Measurements from ENCODE around the gene CHRM1. TPM values are rescaled to one million over a fixed set of nuclear protein-coding genes. Genes with fewer than 3 reads are reported as not detected.

Gene CHRM1
- total and polyA plus RNA-seq, 4 donors, result 0.38 to 1.5 (median 1.2) TPM

- WGBS, 2 donors, result 38 to 49% methylated on average over 13 of the region's 13 CpGs
- Histone ChIP-seq H3K27ac (ENCODE audit: low read depth in 1 of 2, low read length in 1 of 2) (no peak overlapping the region), H3K36me3 (ENCODE audit: control insufficient read depth in 4 of 4, insufficient read depth in 4 of 4, low read length in 4 of 4) (no peaks in the 10 kb centered on the region), H3K4me3 (no peak overlapping the region), H3K9ac (ENCODE audit: insufficient read depth in 1 of 2, low read length in 2 of 2) (no peak overlapping the region), H3K9me3 (ENCODE audit: control insufficient read depth in 4 of 4, insufficient read depth in 3 of 4, low read length in 3 of 4) (no peaks in the 10 kb centered on the region), H3K27me3 (ENCODE audit: control insufficient read depth in 3 of 3, insufficient read depth in 3 of 3, low read length in 2 of 3) (peaks cover 0 to 56% (median 41%) of the 10 kb centered on the region in 3 donors), H3K4me1 (ENCODE audit: control insufficient read depth in 5 of 5, insufficient read depth in 5 of 5, low read length in 5 of 5) (peaks cover 0 to 28% (median 16%) of the 10 kb centered on the region in 5 donors)
- no peak for TF ChIP-seq CTCF (IDR thresholded peaks at IDR 0.05; ENCODE audit: control extremely low read depth, extremely low read depth)
- no peak for ATAC-seq (ENCODE audit: insufficient read depth, low FRiP score)
- DNase-seq, result no peak
Observed at GRCh38 chr11:62928011-62928410, 6.8 kb upstream of the CHRM1 start.

GRCh38 chr11:62926680-62927455 lies 5.7 kb upstream of the CHRM1 start:
- TF ChIP-seq CTCF (IDR thresholded peaks at IDR 0.05; ENCODE audit: control extremely low read depth, extremely low read depth), result no peak
- no peak for DNase-seq
- no peak overlapping the region for H3K4me3 ChIP-seq
- H3K27me3 ChIP-seq (ENCODE audit: control insufficient read depth in 3 of 3, insufficient read depth in 3 of 3, low read length in 2 of 3), result peaks cover 0 to 67% (median 52%) of the 10 kb centered on the region in 3 donors
- 18 to 29% methylated on average over 50 to 53 of the region's 53 CpGs for WGBS, 2 donors
- no peaks in the 10 kb centered on the region for H3K36me3 ChIP-seq (ENCODE audit: control insufficient read depth in 4 of 4, insufficient read depth in 4 of 4, low read length in 4 of 4)
- ATAC-seq (ENCODE audit: insufficient read depth, low FRiP score), result no peak
- H3K9ac ChIP-seq (ENCODE audit: insufficient read depth in 1 of 2, low read length in 2 of 2), result no peak overlapping the region
- H3K4me1 ChIP-seq (ENCODE audit: control insufficient read depth in 5 of 5, insufficient read depth in 5 of 5, low read length in 5 of 5), result peaks cover 0 to 28% (median 22%) of the 10 kb centered on the region in 5 donors
- no peak overlapping the region for H3K27ac ChIP-seq (ENCODE audit: low read depth in 1 of 2, low read length in 1 of 2)
- no peaks in the 10 kb centered on the region for H3K9me3 ChIP-seq (ENCODE audit: control insufficient read depth in 4 of 4, insufficient read depth in 3 of 4, low read length in 3 of 4)

- 8 to 24% methylated on average over 71 of the region's 71 CpGs for WGBS, 2 donors
Observed at GRCh38 chr11:62925745-62926679, 4.8 kb upstream of the CHRM1 start.

More at GRCh38 chr11:62925745-62926679, 4.8 kb upstream of the CHRM1 start:
- no peaks in the 10 kb centered on the region for H3K36me3 ChIP-seq (ENCODE audit: control insufficient read depth in 4 of 4, insufficient read depth in 4 of 4, low read length in 4 of 4)
- DNase-seq (peak in 2 of 3 donors; percentile 30 to 45), ATAC-seq (ENCODE audit: insufficient read depth, low FRiP score) (no peak)
- no peaks in the 10 kb centered on the region for H3K9me3 ChIP-seq (ENCODE audit: control insufficient read depth in 4 of 4, insufficient read depth in 3 of 4, low read length in 3 of 4)
- peaks cover 0 to 32% (median 30%) of the 10 kb centered on the region in 5 donors for H3K4me1 ChIP-seq (ENCODE audit: control insufficient read depth in 5 of 5, insufficient read depth in 5 of 5, low read length in 5 of 5)
- no peak for TF ChIP-seq CTCF (IDR thresholded peaks at IDR 0.05; ENCODE audit: control extremely low read depth, extremely low read depth)
- peaks cover 0 to 76% (median 57%) of the 10 kb centered on the region in 3 donors for H3K27me3 ChIP-seq (ENCODE audit: control insufficient read depth in 3 of 3, insufficient read depth in 3 of 3, low read length in 2 of 3)
- peak overlapping the region; percentile 24 for H3K4me3 ChIP-seq
- no peak overlapping the region for H3K27ac ChIP-seq (ENCODE audit: low read depth in 1 of 2, low read length in 1 of 2)
- H3K9ac ChIP-seq (ENCODE audit: insufficient read depth in 1 of 2, low read length in 2 of 2), result no peak overlapping the region

Measured in lung (tissue), 12 donors.